T1000 (cell line): ENCODE measurements around the gene KDM2A.
A peak's percentile ranks its signal among the peaks of the same experiment; 100 is the strongest.

Experiments
- DNase-seq: peaks from one replicate; lab custom pipeline; 2025; ENCODE audit warnings: mixed read lengths; lab: John Stamatoyannopoulos, UW

Gene KDM2A

GRCh38 chr11:67118801-67119584, at the start of gene KDM2A:
TSS of gene KDM2A (plus strand) at chr11:67119263. CDS start at chr11:67121317, 2,054 bp downstream.
- peak; percentile 98 for DNase-seq

- DNase-seq, result no peak
Measured at GRCh38 chr11:67071420-67072284, 47.4 kb upstream of the KDM2A start.

DNA sequence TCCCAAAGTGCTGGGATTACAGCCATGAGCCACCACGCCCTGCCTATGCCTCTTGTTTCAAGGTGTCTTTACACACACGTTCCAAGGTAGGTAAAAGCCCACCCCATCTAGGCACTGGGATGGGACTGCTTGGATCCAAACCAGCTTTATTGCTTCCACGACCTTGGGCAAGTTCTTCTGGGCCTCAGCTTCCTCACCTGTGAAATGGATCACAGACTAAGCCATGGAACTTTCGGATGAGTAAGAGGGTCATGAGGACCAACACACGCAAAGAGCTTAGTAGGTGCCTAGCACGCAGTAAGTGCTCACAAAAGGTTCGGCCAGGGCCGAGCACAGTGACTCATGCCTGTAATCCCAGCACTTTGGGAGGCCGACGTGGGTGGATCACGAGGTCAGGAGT, 46.8 kb upstream of the KDM2A start:
- DNase-seq, result no peak

- no peak for DNase-seq
Measured at GRCh38 chr11:67073908-67074307, 45.2 kb upstream of the KDM2A start.

- no peak for DNase-seq
Measured at GRCh38 chr11:67076202-67076601, 42.9 kb upstream of the KDM2A start.

DNA sequence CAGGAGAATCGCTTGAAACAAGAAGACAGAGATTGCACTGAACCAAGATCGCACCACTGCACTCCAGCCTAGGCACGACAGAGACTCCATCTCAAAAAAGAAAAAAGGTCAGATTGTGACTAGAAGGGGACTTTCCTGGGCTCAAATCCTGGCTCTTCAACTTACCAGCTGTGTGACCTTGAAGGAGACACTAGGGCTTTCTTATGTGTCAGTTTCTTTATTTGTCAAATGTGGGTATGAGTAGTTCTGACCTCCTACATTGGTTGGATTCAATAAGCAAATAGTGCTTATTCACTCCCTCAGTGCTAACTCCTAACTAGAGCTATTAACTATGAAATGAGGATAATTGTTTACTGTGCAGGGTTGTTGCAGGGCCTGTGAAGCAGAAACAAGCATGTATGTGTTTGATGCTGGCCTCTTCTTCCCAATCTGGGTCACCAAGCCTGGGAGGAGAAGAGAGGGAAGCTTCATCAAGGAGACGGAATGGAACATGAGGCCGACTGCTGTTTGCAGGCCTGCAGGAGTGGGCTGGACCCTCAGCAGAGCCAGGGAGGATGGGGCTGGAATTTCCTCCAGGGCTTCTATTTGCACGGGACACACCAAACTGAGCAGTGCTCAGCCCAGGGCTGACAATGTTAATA, 39.9 kb upstream of the KDM2A start:
- no peak for DNase-seq

GRCh38 chr11:67082071-67082791, 36.8 kb upstream of the KDM2A start:
- no peak for DNase-seq

DNA sequence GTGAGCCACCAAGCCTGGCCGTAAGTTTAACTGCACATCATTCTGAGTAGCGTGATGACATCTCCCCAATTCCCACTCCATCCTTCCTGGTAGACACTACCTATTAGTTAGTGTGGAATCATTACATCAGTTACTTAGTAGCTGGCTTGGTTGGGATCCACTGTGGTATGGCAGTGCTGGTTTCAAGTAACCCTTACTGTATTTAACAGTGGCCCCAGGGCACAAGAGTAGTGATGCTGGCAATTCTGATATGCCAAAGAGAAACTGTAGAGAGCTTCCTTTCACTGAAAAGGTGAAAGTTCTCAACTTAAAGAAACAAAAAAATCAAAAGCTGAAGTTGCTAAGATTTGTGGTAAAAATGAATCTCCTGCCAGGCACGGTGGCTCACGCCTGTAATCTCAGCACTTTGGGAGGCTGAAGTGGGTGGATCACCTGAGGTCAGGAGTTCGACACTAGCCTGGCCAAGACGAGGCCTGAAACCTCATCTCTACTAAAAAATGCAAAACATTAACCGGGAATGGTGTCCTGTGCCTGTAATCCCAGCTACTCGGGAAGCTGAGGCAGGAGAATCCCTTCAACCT, 35.2 kb upstream of the KDM2A start:
- DNase-seq, result no peak

GRCh38 chr11:67085617-67086016, 33.4 kb upstream of the KDM2A start:
- DNase-seq, result no peak

- no peak for DNase-seq
Measured at GRCh38 chr11:67090717-67091116, 28.3 kb upstream of the KDM2A start.

- DNase-seq, result no peak
Measured at GRCh38 chr11:67095214-67095507, 23.9 kb upstream of the KDM2A start.

DNA sequence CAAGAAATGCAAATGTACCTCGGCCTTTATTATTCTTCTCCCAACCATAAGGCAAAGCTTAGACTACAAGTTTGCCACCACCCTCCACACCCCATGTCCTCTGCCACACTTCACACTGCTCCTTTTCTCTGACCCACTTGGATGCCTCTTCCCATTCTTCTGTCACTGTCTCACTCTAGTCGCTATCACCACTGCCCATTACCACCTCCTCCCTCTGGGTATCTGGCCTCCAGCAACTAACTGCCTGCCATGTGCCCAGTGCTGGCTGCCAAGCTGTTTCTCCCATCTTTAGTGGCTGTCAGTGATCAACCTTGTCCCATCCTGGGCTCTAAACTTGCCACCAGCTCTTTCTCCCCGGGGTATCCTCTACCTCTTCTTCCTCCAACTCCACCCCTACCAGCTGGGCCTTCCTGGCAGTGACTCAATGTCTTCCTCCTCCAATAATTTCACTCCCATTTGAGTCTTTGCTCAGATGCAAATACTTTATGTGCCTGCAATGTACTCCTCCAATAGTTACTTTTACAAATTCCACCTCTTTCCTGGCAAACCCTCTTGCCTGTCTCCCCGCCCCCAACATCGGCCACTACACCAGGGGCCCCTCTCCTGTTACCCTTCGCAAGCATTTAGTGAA, 20.1 kb upstream of the KDM2A start:
- DNase-seq, result no peak

- no peak for DNase-seq
Measured at GRCh38 chr11:67099831-67100324, 19.2 kb upstream of the KDM2A start.

DNA sequence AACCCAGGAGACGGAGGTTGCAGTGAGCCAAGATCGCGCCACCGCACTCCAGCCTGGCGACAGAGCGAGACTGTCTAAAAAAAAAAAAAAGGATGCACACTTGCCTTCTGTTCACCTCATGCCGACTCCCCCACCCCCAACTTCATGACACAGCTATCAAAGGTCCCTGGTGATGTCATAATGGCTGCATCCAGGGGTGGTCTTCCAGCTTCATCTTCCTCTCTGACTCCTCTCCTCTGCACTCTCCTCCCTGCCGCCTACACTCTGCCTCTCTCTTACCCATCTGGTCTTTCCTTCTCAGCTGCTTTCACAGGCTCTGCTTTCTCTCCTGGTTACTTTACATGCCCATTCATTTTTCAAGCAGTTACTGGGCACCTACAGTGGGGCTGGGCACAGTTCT, 16.4 kb upstream of the KDM2A start:
- no peak for DNase-seq

DNA sequence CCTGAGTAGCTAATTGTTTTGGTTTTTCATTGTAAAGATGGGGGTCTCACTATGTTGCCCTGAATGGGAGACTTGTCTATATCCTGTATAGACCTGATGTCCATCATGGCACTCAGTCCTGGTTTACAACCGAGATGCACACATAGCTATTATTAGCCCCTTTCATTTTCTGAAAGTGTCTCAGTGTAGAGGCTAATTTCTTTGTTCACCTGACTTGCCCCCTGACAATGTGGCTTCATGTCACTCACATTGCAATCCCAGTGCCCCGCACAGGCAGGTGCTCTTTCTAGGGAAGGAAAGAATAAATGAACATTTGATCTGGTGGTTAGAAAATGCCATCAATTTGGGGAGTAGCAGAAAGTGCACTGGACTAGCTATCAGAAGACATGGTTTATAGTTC, 13.1 kb upstream of the KDM2A start:
- no peak for DNase-seq

GRCh38 chr11:67111261-67111660, 7.8 kb upstream of the KDM2A start:
- DNase-seq, result no peak

GRCh38 chr11:67113231-67113721, 5.8 kb upstream of the KDM2A start:
- no peak for DNase-seq

DNA sequence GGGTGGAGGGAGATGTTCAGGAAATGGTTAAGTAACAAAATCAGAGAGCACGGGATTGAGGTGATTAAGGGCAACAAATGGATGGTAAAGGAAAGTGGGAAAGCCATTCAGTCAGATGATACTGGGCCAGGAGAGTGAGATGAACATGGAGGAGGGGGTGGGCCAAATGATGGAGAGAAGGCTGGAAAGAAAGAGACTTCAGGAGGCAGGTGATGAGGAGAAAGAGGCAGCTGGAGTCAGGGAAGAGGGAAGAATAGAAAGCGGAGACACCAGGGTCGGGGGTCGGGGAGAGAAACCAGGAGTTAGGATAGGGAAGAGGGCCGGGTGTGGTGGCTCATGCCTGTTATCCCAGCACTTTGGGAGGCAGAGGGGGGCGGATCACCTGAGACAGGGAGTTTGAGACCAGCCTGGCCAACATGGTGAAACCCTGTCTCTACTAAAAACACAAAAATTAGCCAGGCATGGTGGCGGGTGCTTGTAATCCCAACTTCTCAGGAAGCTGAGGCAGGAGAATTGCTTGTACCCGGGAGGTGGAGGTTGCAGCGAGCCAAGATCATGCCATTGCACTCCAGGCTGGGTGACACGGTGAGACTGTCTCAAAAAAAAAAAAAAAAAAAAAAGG, 4.7 kb upstream of the KDM2A start:
- no peak for DNase-seq

DNA sequence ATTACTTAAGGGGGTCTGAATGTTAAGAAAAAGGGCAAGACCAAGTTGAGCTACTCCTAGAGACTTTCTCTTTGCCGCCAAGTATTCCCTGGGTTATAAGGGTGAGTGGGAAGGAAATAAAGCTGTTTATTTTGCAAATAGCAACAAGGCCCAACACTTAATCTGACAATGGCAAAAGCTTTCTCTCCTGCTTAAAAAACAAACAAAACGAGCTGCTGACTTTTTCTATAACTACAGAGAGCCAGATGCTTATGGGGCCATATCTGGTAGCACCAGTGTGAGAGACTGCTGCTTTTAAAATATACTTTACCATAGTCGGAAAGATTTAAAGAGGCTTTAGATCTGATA, 2.3 kb upstream of the KDM2A start:
- DNase-seq, result no peak

GRCh38 chr11:67117176-67117575, 1.9 kb upstream of the KDM2A start:
- no peak for DNase-seq
